K562 (cell line): ENCODE results near the gene EIF4E1B. TPM values are rescaled to one million over a fixed set of nuclear protein-coding genes. Genes with fewer than 3 reads are reported as not detected.
A peak's percentile ranks its signal among the peaks of the same experiment; 100 is the strongest.

ENCODE experiments used
- ATAC-seq: fragments of 200-7000 bp; cut with Tn5 transposase; 3 replicates; pipeline ENCODE4 v1.9.1; 2020; ENCODE audit warnings: moderate library complexity
- BruUV-seq: library from RNA; stranded (reverse); fragments of 400-500 nt; replicated peaks from 2 replicates; lab custom pipeline; 2021; lab: Mats Ljungman, UMichigan
- CTCF ChIA-PET: fragments of 300-600 bp; formaldehyde crosslinking; extraction: SDS; loops from one replicate; lab custom pipeline; 2021; ENCODE audit warnings: low intra/inter-chr PET ratio; lab: Yijun Ruan, JAX
- POLR2A ChIA-PET: fragments of 300-600, 350-650 bp; sonication (Branson Sonifier 250); formaldehyde crosslinking; extraction: SDS; loops from one replicate; lab custom pipeline; 2021; ENCODE audit warnings: antibody characterized with exemption, inconsistent platforms; lab: Yijun Ruan, JAX
- DNase-seq, 4 experiments: peaks; one replicate each; pipeline versions ENCODE4 v3.0.0 to v3.0.0-alpha.2; 2011 to 2018; ENCODE audit warnings: low spot score in 3 of 4, mixed read lengths in 3 of 4; ENCODE audit errors: extremely low read depth in 1 of 4
- FAIRE-seq: peaks from 2 replicates; lab custom pipeline; 2011; peaks lifted over from hg19 to GRCh38; lab: Jason Lieb, UNC
- H2AFZ ChIP-seq: 2 replicates; pipeline ENCODE4 v1.6.0; 2011; ENCODE audit warnings: low read depth, low read length, control low read depth, inconsistent platforms
- H3K27ac ChIP-seq: fragments of 200-600 bp; 3 replicates; pipeline ENCODE4 v1.8.0; 2011; ENCODE audit warnings: low read depth, mild to moderate bottlenecking, control low read depth, inconsistent platforms, low read length, moderate library complexity, mixed read lengths; ENCODE audit errors: extremely low read depth
- H3K27me3 ChIP-seq, 2 experiments: fragments of 300-600 bp in 1 of 2; 2 replicates in 1 of 2; 3 replicates in 1 of 2; pipeline versions ENCODE4 v1.6.0 to v1.8.0; 2011; ENCODE audit warnings: inconsistent platforms in 2 of 2, low read length in 2 of 2, mild to moderate bottlenecking in 1 of 2, mixed read lengths in 1 of 2, moderate library complexity in 1 of 2; ENCODE audit not compliant: control insufficient read depth in 2 of 2, insufficient read depth in 2 of 2
- H3K36me3 ChIP-seq: fragments of 300-600 bp; 3 replicates; pipeline ENCODE4 v1.8.0; 2011; ENCODE audit warnings: mild to moderate bottlenecking, low read length, inconsistent platforms; ENCODE audit not compliant: control insufficient read depth, insufficient read depth
- H3K4me1 ChIP-seq, 2 experiments: fragments of 200-600 bp in 1 of 2; replicated peaks in 1 of 2; 2 replicates in 1 of 2; 3 replicates in 1 of 2; pipeline versions ENCODE4 v1.5.1 to v1.8.0; 2011; ENCODE audit warnings: inconsistent platforms in 2 of 2, low read length in 2 of 2, mild to moderate bottlenecking in 1 of 2, mixed read lengths in 1 of 2, moderate library complexity in 1 of 2; ENCODE audit not compliant: control insufficient read depth in 2 of 2, insufficient read depth in 2 of 2
- H3K4me2 ChIP-seq: 2 replicates; pipeline ENCODE4 v1.6.1; 2011; ENCODE audit warnings: low read length, control low read depth, inconsistent platforms, mixed read lengths; ENCODE audit not compliant: insufficient read depth
- H3K4me3 ChIP-seq: fragments of 200-600 bp; sonication (generic), shearing (Covaris generic); 2 replicates; pipeline ENCODE4 v1.5.1; 2016; ENCODE audit warnings: control low read depth, inconsistent platforms
- H3K79me2 ChIP-seq: fragments of 200-600 bp; 3 replicates; pipeline ENCODE4 v1.8.0; 2011; ENCODE audit warnings: low read length, inconsistent platforms; ENCODE audit not compliant: control insufficient read depth, insufficient read depth
- H3K9ac ChIP-seq, 2 experiments: 2 replicates each; pipeline versions ENCODE4 v1.6.0 to v1.6.1; 2011; ENCODE audit warnings: low read depth in 2 of 2, low read length in 2 of 2, control low read depth in 1 of 2, inconsistent platforms in 1 of 2, mild to moderate bottlenecking in 1 of 2, mixed read lengths in 1 of 2; ENCODE audit not compliant: insufficient read depth in 1 of 2
- H3K9me1 ChIP-seq: one replicate; pipeline ENCODE4 v1.6.0; 2011; ENCODE audit warnings: inconsistent platforms, mild to moderate bottlenecking, low read length, moderate library complexity; ENCODE audit not compliant: control insufficient read depth, insufficient read depth
- H3K9me3 ChIP-seq: replicated peaks from 2 replicates; pipeline ENCODE4 v1.5.1; 2011; ENCODE audit warnings: low read depth, low read length, inconsistent platforms; ENCODE audit not compliant: control insufficient read depth, insufficient read depth
- H4K20me1 ChIP-seq: replicated peaks from 2 replicates; pipeline ENCODE4 v1.6.1; 2011; ENCODE audit warnings: low read length, inconsistent platforms, mixed read lengths; ENCODE audit not compliant: control insufficient read depth, insufficient read depth
- BRD9 ChIP-seq: fragments of 450-650 bp; IDR thresholded peaks from 2 replicates; pipeline ENCODE4 v1.6.1; 2018; ENCODE audit warnings: low read depth; ENCODE audit not compliant: partially characterized antibody
- JUN ChIP-seq, 2 experiments: sonication (generic) in 1 of 2; formaldehyde crosslinking in 1 of 2; IDR thresholded peaks; 2 replicates each; pipeline versions ENCODE4 v1.6.1 to v1.8.0; 2012 to 2022; ENCODE audit warnings: borderline replicate concordance in 2 of 2, mild to moderate bottlenecking in 2 of 2, improper control_type of control experiment in 1 of 2, low read depth in 1 of 2, low read length in 1 of 2, missing genetic modification reagents in 1 of 2
- NFIC ChIP-seq: fragments of 450-650 bp; IDR thresholded peaks from 2 replicates; pipeline ENCODE4 v1.6.1; 2017; ENCODE audit warnings: mild to moderate bottlenecking, inconsistent platforms
- ZNF263 ChIP-seq: sonication (generic); formaldehyde crosslinking; IDR thresholded peaks from 2 replicates; pipeline ENCODE4 v1.8.0; 2022; ENCODE audit warnings: mild to moderate bottlenecking, missing genetic modification reagents, borderline replicate concordance
- WGBS: fragments of 100-300 bp; shearing (Covaris generic); methylation state at CpG from one replicate; pipeline ENCODE4 v1.1.6; 2016; ENCODE audit warnings: low coverage, mixed read lengths; ENCODE audit not compliant: insufficient coverage; ENCODE audit errors: missing lambda C conversion rate; 5-methylcytosine and 5-hydroxymethylcytosine counted together
- in situ Hi-C: fragments of 300-500 bp; cut with MboI; formaldehyde crosslinking; loops from 4 replicates; pipeline ENCODE4 v1.15.0; 2018; ENCODE audit warnings: inconsistent platforms, mixed read lengths
- intact Hi-C: fragments of 100-400 bp; cut with micrococcal nuclease; formaldehyde crosslinking; loops from 2 replicates; pipeline ENCODE4 v1.14.2; 2022
- polyA plus RNA-seq, 8 experiments: library from polyadenylated mRNA; depleted of rRNA in 4 of 8; stranded (reverse) in 5 of 8; unstranded in 3 of 8; fragments of >200 nt; fragmentation: Nextera tagmentation in 2 of 8; fragmentation: Illumina TruSeq in 1 of 8; extraction: Ambion mirVana in 2 of 8; extraction: Trizol in 1 of 8; gene quantifications; 2 replicates each; pipeline versions ENCODE4 v1.2.1 to v1.2.3, GENCODE V29; 2011 to 2014; ENCODE audit warnings: inconsistent platforms in 1 of 8, missing spikeins in 1 of 8
- total RNA-seq, 7 experiments: library from RNA; depleted of rRNA in 6 of 7; stranded (reverse); fragments of >200 nt in 6 of 7; fragmentation: Illumina TruSeq in 2 of 7; extraction: Trizol in 2 of 7; gene quantifications; 2 replicates each; pipeline versions ENCODE4 v1.2.1 to v1.2.3, GENCODE V29; 2011 to 2021; ENCODE audit warnings: low replicate concordance in 1 of 7

Gene EIF4E1B
- total and polyA plus RNA-seq, 9 of the 15 experiments (the other 6 are each of a cell fraction or from before 2014, with no cell fraction given), result not detected

GRCh38 chr5:176678584-176678983 lies 48.1 kb downstream of the EIF4E1B start:
- no peaks in the 10 kb centered on the region for H3K9me1 ChIP-seq
- FAIRE-seq (no peak), DNase-seq (peak in 1 of 4 experiments; percentile 20), ATAC-seq (no peak)
- H3K9ac ChIP-seq, result peak overlapping the region in 1 of 2 experiments; percentile 75; a peak in 1 of 4 replicates
- no peaks in the 10 kb centered on the region for H3K36me3 ChIP-seq
- ChIA-PET CTCF (no interaction called here), POLR2A (interaction anchor here (0.7 kb wide), 1 partner anchor 556 kb away, joined by 3 read pairs; no protein-coding TSS in a partner anchor)
- WGBS, result 43% methylated on average over 5 of the region's 5 CpGs
- in situ Hi-C loops (no loop called here), intact Hi-C loops (no loop called here)
- no peaks in the 10 kb centered on the region for H4K20me1 ChIP-seq
- H3K79me2 ChIP-seq, result no peaks in the 10 kb centered on the region
- no TSS peak for BruUV-seq
- no peaks in the 10 kb centered on the region for H3K9me3 ChIP-seq
- TF ChIP-seq ZNF263 (CRISPR knock-in tag) (no peak), NFIC (peak; percentile 84), JUN (IDR thresholded peaks at IDR 0.05; ENCODE audit: borderline replicate concordance, low read depth, low read length) (no peak), JUN (CRISPR knock-in tag; IDR thresholded peaks at IDR 0.05; ENCODE audit: borderline replicate concordance) (no peak), BRD9 (no peak)
- peaks cover 18 to 35% of the 10 kb centered on the region in 2 experiments for H3K4me1 ChIP-seq
- no peak overlapping the region for H3K27ac ChIP-seq
- H3K4me2 ChIP-seq, result no peak overlapping the region
- no peak overlapping the region for H3K4me3 ChIP-seq
- H3K27me3 ChIP-seq, result peaks cover 14 to 39% of the 10 kb centered on the region in 2 experiments
- H2AFZ ChIP-seq, result no peak overlapping the region
